Fibroblast of lung (primary cell): ENCODE measurements around the gene PGAM1. TPM values are rescaled to one million over a fixed set of nuclear protein-coding genes. Genes with fewer than 3 reads are reported as not detected.

Experiments used
- DNase-seq, 2 donors: peaks; one replicate each; pipeline versions ENCODE4 v3.0.0 to v3.0.0-alpha.2; 2010; ENCODE audit warnings: low read depth in 2 of 2
- H2AFZ ChIP-seq: 2 replicates; pipeline ENCODE4 v1.5.1; 2012; ENCODE audit warnings: low read length, control low read depth, inconsistent platforms
- H3K27ac ChIP-seq: 2 replicates; pipeline ENCODE4 v1.5.1; 2011; ENCODE audit warnings: low read length, control low read depth; ENCODE audit not compliant: insufficient read depth
- H3K27me3 ChIP-seq: 2 replicates; pipeline ENCODE4 v1.5.1; 2011; ENCODE audit warnings: mild to moderate bottlenecking, low read length; ENCODE audit not compliant: control insufficient read depth, insufficient read depth
- H3K36me3 ChIP-seq: 2 replicates; pipeline ENCODE4 v1.5.1; 2011; ENCODE audit warnings: low read length; ENCODE audit not compliant: control insufficient read depth, insufficient read depth
- H3K4me1 ChIP-seq: 2 replicates; pipeline ENCODE4 v1.5.1; 2011; ENCODE audit warnings: low read length; ENCODE audit not compliant: control insufficient read depth, insufficient read depth; ENCODE audit errors: extremely low read depth
- H3K4me2 ChIP-seq: 2 replicates; pipeline ENCODE4 v1.5.1; 2011; ENCODE audit warnings: low read length, control low read depth; ENCODE audit not compliant: insufficient read depth; ENCODE audit errors: extremely low read depth
- H3K4me3 ChIP-seq, 4 experiments: fragments of 200-600 bp in 1 of 4; sonication (generic) in 1 of 4; replicated peaks in 1 of 4; 2 replicates each; pipeline ENCODE4 v1.5.1; 2011 to 2016; ENCODE audit warnings: low read length in 4 of 4, low read depth in 3 of 4, mild to moderate bottlenecking in 3 of 4, control low read depth in 2 of 4, inconsistent platforms in 1 of 4, mixed read lengths in 1 of 4; ENCODE audit not compliant: insufficient read depth in 1 of 4; ENCODE audit errors: control extremely low read depth in 1 of 4
- H3K79me2 ChIP-seq: 2 replicates; pipeline ENCODE4 v1.5.1; 2012; ENCODE audit warnings: mild to moderate bottlenecking, low read length, inconsistent platforms; ENCODE audit not compliant: control insufficient read depth, insufficient read depth
- H3K9ac ChIP-seq: 2 replicates; pipeline ENCODE4 v1.5.1; 2011; ENCODE audit warnings: mild to moderate bottlenecking, low read length, control low read depth; ENCODE audit not compliant: insufficient read depth
- H3K9me3 ChIP-seq: 2 replicates; pipeline ENCODE4 v1.5.1; 2012; ENCODE audit warnings: low read depth, low read length; ENCODE audit not compliant: control insufficient read depth, insufficient read depth
- H4K20me1 ChIP-seq: 2 replicates; pipeline ENCODE4 v1.5.1; 2011; ENCODE audit warnings: low read length; ENCODE audit not compliant: control insufficient read depth, insufficient read depth; ENCODE audit errors: extremely low read depth
- CTCF ChIP-seq, 2 donors: IDR thresholded peaks in 1 of 2; conservative IDR thresholded peaks in 1 of 2; 1 replicate in 1 of 2; 2 replicates in 1 of 2; pipeline ENCODE4 v1.5.1; 2011 to 2012; ENCODE audit warnings: low read length in 2 of 2, control low read depth in 1 of 2, inconsistent platforms in 1 of 2, low read depth in 1 of 2, mild to moderate bottlenecking in 1 of 2
- EZH2 ChIP-seq: IDR thresholded peaks from 2 replicates; pipeline ENCODE4 v1.5.1; 2012; ENCODE audit warnings: low read length, control low read depth, mild to moderate bottlenecking; ENCODE audit errors: missing control alignments
- polyA plus RNA-seq, 2 donors: library from polyadenylated mRNA; depleted of rRNA in 1 of 2; stranded (reverse) in 1 of 2; unstranded in 1 of 2; fragments of >200 nt; gene quantifications; 2 replicates each; pipeline ENCODE4 v1.2.1, GENCODE V29; 2011 to 2012; ENCODE audit warnings: missing spikeins in 1 of 2
- total RNA-seq: library from RNA; depleted of rRNA; stranded (reverse); fragments of >200 nt; gene quantifications from 2 replicates; pipeline ENCODE4 v1.2.1, GENCODE V29; 2014

The PGAM1 gene
- total and polyA plus RNA-seq, 2 donors (not counting 1 experiment from before 2014, with no cell fraction given), result 209 to 498 TPM

GRCh38 chr10:97479939-97480338 lies 53.9 kb downstream of the PGAM1 start:
- TF ChIP-seq EZH2 (no peak), CTCF (conservative IDR thresholded peaks at IDR 0.05 in 1 of 2, IDR thresholded peaks at IDR 0.05 in 1 of 2; ENCODE audit: low read depth in 1 of 2, low read length in 2 of 2) (no peak)
- Histone ChIP-seq H3K9me3 (no peaks in the 10 kb centered on the region), H3K27me3 (no peaks in the 10 kb centered on the region), H3K4me2 (no peak overlapping the region), H3K36me3 (peaks cover 9% of the 10 kb centered on the region), H3K4me3 (no peak overlapping the region), H3K9ac (no peak overlapping the region), H3K4me1 (no peaks in the 10 kb centered on the region), H3K27ac (no peak overlapping the region), H4K20me1 (no peaks in the 10 kb centered on the region), H2AFZ (no peak overlapping the region), H3K79me2 (peaks cover 14% of the 10 kb centered on the region)
- no peak for DNase-seq

- no peak overlapping the region for H3K4me3 ChIP-seq
- no peak overlapping the region for H3K9ac ChIP-seq
- H3K4me2 ChIP-seq, result no peak overlapping the region
- no peak for DNase-seq
- no peak overlapping the region for H2AFZ ChIP-seq
- no peaks in the 10 kb centered on the region for H3K9me3 ChIP-seq
- no peak for TF ChIP-seq CTCF (conservative IDR thresholded peaks at IDR 0.05 in 1 of 2, IDR thresholded peaks at IDR 0.05 in 1 of 2; ENCODE audit: low read depth in 1 of 2, low read length in 2 of 2)
- TF ChIP-seq EZH2, result no peak
- peaks cover 22% of the 10 kb centered on the region for H3K79me2 ChIP-seq
- H3K36me3 ChIP-seq, result peaks cover 9% of the 10 kb centered on the region
- no peaks in the 10 kb centered on the region for H4K20me1 ChIP-seq
- H3K27ac ChIP-seq, result no peak overlapping the region
- no peaks in the 10 kb centered on the region for H3K27me3 ChIP-seq
- H3K4me1 ChIP-seq, result no peaks in the 10 kb centered on the region
Observed at GRCh38 chr10:97481071-97481470, 55.1 kb downstream of the PGAM1 start.

GRCh38 chr10:97482381-97482780 lies 56.4 kb downstream of the PGAM1 start:
- Histone ChIP-seq H3K9ac (no peak overlapping the region), H3K4me1 (no peaks in the 10 kb centered on the region), H3K9me3 (no peaks in the 10 kb centered on the region), H3K27ac (no peak overlapping the region), H3K79me2 (peaks cover 29% of the 10 kb centered on the region), H3K4me3 (no peak overlapping the region), H3K36me3 (peaks cover 9% of the 10 kb centered on the region), H4K20me1 (no peaks in the 10 kb centered on the region), H3K27me3 (no peaks in the 10 kb centered on the region), H2AFZ (no peak overlapping the region), H3K4me2 (no peak overlapping the region)
- DNase-seq, result no peak
- TF ChIP-seq CTCF (conservative IDR thresholded peaks at IDR 0.05 in 1 of 2, IDR thresholded peaks at IDR 0.05 in 1 of 2; ENCODE audit: low read depth in 1 of 2, low read length in 2 of 2) (no peak), EZH2 (no peak)

Other genes with a start within 250 kb of the PGAM1 start
- gene SLIT1, start 240.2 kb upstream of the PGAM1 start, total RNA-seq, result under 0.01 and 0.17 TPM in 2 replicates
- gene SLIT1, start 240.2 kb upstream of the PGAM1 start, polyA plus RNA-seq, result 0.01 and 0.02 TPM in 2 replicates
- 4.6 and 7.4 TPM in 2 replicates for gene ARHGAP19, start 133.6 kb upstream of the PGAM1 start, total RNA-seq
- 5.6 and 9.0 TPM in 2 replicates for gene ARHGAP19, start 133.6 kb upstream of the PGAM1 start, polyA plus RNA-seq
- 2.8 TPM in 2 replicates for gene FRAT1, start 106.9 kb upstream of the PGAM1 start, total RNA-seq
- gene FRAT1, start 106.9 kb upstream of the PGAM1 start, polyA plus RNA-seq, result 0.48 and 0.70 TPM in 2 replicates
- 5.3 and 6.7 TPM in 2 replicates for gene FRAT2, start 91.5 kb upstream of the PGAM1 start, total RNA-seq
- gene FRAT2, start 91.5 kb upstream of the PGAM1 start, polyA plus RNA-seq, result 2.0 and 2.2 TPM in 2 replicates
- 10.5 and 10.7 TPM in 2 replicates for gene RRP12, start 24.9 kb upstream of the PGAM1 start, total RNA-seq
- 6.1 and 11.1 TPM in 2 replicates for gene RRP12, start 24.9 kb upstream of the PGAM1 start, polyA plus RNA-seq
- gene EXOSC1, start 19.8 kb downstream of the PGAM1 start, total RNA-seq, result 32.7 and 33.1 TPM in 2 replicates
- gene EXOSC1, start 19.8 kb downstream of the PGAM1 start, polyA plus RNA-seq, result 39.5 and 45.4 TPM in 2 replicates
- gene ZDHHC16, start 20.0 kb downstream of the PGAM1 start, total RNA-seq, result 33.4 and 39.3 TPM in 2 replicates
- gene ZDHHC16, start 20.0 kb downstream of the PGAM1 start, polyA plus RNA-seq, result 60.2 and 69.6 TPM in 2 replicates
- 43.7 and 64.7 TPM in 2 replicates for gene MMS19, start 72.2 kb downstream of the PGAM1 start, total RNA-seq
- gene MMS19, start 72.2 kb downstream of the PGAM1 start, polyA plus RNA-seq, result 44.7 and 53.9 TPM in 2 replicates
- 20.3 and 22.0 TPM in 2 replicates for gene UBTD1, start 72.7 kb downstream of the PGAM1 start, total RNA-seq
- gene UBTD1, start 72.7 kb downstream of the PGAM1 start, polyA plus RNA-seq, result 10.7 and 15.0 TPM in 2 replicates
- gene ANKRD2, start 146.6 kb downstream of the PGAM1 start, total RNA-seq, result 1.8 TPM in 2 replicates
- 0.26 and 0.47 TPM in 2 replicates for gene ANKRD2, start 146.6 kb downstream of the PGAM1 start, polyA plus RNA-seq
- gene HOGA1, start 158.2 kb downstream of the PGAM1 start, total RNA-seq, result 1.0 and 1.5 TPM in 2 replicates
- 0.58 and 0.79 TPM in 2 replicates for gene HOGA1, start 158.2 kb downstream of the PGAM1 start, polyA plus RNA-seq
- not detected in 2 replicates for gene C10orf62, start 163.5 kb downstream of the PGAM1 start, total RNA-seq
- gene C10orf62, start 163.5 kb downstream of the PGAM1 start, polyA plus RNA-seq, result not detected in 2 replicates
- gene MORN4, start 207.3 kb downstream of the PGAM1 start, total RNA-seq, result 6.4 and 13.4 TPM in 2 replicates
- gene MORN4, start 207.3 kb downstream of the PGAM1 start, polyA plus RNA-seq, result 11.0 and 13.2 TPM in 2 replicates
- 16.4 and 26.6 TPM in 2 replicates for gene PI4K2A, start 214.5 kb downstream of the PGAM1 start, total RNA-seq
- 30.7 and 47.2 TPM in 2 replicates for gene PI4K2A, start 214.5 kb downstream of the PGAM1 start, polyA plus RNA-seq